Esophagus muscularis mucosa (tissue), 4 donors: ENCODE data around the gene UQCC2. TPM values are rescaled to one million over a fixed set of nuclear protein-coding genes. Genes with fewer than 3 reads are reported as not detected.

Experiments
- DNase-seq: peaks from one replicate; pipeline ENCODE4 v3.0.0-alpha.2; 2017; ENCODE audit errors: extremely low spot score
- H3K27ac ChIP-seq, 4 donors: fragments of 200-600 bp; sonication (generic); replicated peaks in 1 of 4; 1 replicate in 3 of 4; 2 replicates in 1 of 4; pipeline ENCODE4 v1.5.1; 2016 to 2019; ENCODE audit warnings: mild to moderate bottlenecking in 1 of 4
- H3K27me3 ChIP-seq, 4 donors: fragments of 200-600 bp; sonication (generic); one replicate each; pipeline versions ENCODE4 v1.5.1 to v1.6.0; 2016 to 2019
- H3K36me3 ChIP-seq, 4 donors: fragments of 200-600 bp; sonication (generic); one replicate each; pipeline ENCODE4 v1.5.1; 2016 to 2019
- H3K4me1 ChIP-seq, 4 donors: fragments of 200-600 bp; sonication (generic); one replicate each; pipeline ENCODE4 v1.5.1; 2016 to 2019
- H3K4me3 ChIP-seq, 4 donors: fragments of 200-600 bp; sonication (generic); 1 replicate in 2 of 4; 2 replicates in 2 of 4; pipeline ENCODE4 v1.5.1; 2016 to 2019; ENCODE audit warnings: mild to moderate bottlenecking in 4 of 4, moderate library complexity in 1 of 4
- H3K9me3 ChIP-seq, 4 donors: fragments of 200-600 bp; sonication (generic); 1 replicate in 3 of 4; 2 replicates in 1 of 4; pipeline ENCODE4 v1.5.1; 2016 to 2019
- EP300 ChIP-seq: sonication (generic); formaldehyde crosslinking; IDR thresholded peaks from one replicate; pipeline ENCODE4 v1.6.1; 2017; ENCODE audit warnings: antibody characterized with exemption
- POLR2A ChIP-seq: fragments of 450-650 bp; IDR thresholded peaks from one replicate; pipeline ENCODE4 v1.6.1; 2017; ENCODE audit warnings: antibody characterized with exemption, moderate library complexity, mild to moderate bottlenecking, low read depth
- POLR2AphosphoS5 ChIP-seq, 2 donors: sonication (generic); formaldehyde crosslinking; IDR thresholded peaks; one replicate each; pipeline ENCODE4 v1.6.1; 2017; ENCODE audit warnings: antibody characterized with exemption in 2 of 2
- WGBS: methylation state at CpG from one replicate; pipeline ENCODE4 v1.1.5; 2018; 5-methylcytosine and 5-hydroxymethylcytosine counted together
- intact Hi-C: fragments of 100-400 bp; cut with DNase I; formaldehyde crosslinking; loops from one replicate; pipeline ENCODE4 v1.15.1; 2023
- total RNA-seq, 4 donors: library from RNA; depleted of rRNA; stranded (reverse); fragments of >200 nt; gene quantifications; one replicate each; pipeline versions ENCODE4 v1.1.0 to v1.2.1, GENCODE V29; 2016
- TF ChIP-seq, protein P1 (sequence below), 3 experiments: fragments of 200-600 bp in 2 of 3; fragments of 450-650 bp in 1 of 3; sonication (generic) in 2 of 3; IDR thresholded peaks; one replicate each; pipeline ENCODE4 v1.5.1; 2017 to 2019; ENCODE audit warnings: antibody characterized with exemption in 3 of 3, mild to moderate bottlenecking in 2 of 3, moderate library complexity in 1 of 3

Gene UQCC2
- total RNA-seq, 4 donors from 2014 or later: 9.4 to 22.2 (median 14.7) TPM

DNA sequence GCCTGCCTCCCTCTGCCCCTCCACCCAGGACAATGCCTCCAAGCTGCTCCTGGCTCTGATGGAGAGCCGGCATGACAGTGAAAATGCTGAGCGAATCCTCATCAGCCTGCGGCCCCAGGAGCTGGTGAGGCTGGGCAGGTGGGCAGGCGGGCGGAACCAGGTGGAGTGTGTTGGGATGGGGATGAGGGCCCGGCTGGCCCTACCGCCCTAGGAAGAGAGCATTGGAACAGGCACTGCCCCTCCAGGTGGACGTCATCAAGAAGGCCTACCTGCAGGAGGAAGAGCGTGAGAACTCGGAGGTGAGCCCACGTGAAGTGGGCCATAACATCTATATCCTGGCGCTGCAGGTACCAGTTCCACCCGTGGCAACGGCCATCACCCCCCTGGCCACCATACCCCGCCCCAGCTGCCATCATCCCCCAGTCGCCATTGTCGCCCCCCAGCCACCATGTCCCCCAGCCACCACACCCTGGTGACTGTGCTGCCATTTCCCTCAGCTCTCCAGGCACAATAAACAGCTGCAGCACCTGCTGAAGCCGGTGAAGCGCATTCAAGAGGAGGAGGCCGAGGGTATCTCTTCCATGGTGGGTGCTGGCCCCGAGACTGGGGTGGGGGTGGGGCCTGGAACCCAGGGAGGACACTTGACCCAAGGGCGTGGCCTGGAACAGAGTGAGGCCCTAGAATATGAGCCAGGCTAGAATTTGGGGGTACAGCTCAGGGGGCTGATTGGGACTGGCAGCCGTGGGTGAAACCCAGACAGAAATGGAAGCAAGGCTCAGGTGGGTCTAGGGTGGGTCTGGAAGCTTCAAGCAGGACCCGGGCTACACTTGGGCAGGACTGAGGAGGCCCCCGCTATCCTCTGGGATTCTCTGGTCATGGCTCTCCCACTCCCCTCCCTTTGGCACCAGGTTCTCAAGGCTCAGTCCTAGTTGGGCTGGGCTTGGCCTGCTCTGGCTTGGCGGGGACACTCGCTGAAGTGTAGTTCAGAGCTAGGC is 24.2 kb downstream of the UQCC2 start:
- Histone ChIP-seq H3K27ac (no peak overlapping the region), H3K4me3 (no peak overlapping the region), H3K4me1 (peaks cover 2 to 10% (median 7%) of the 10 kb centered on the region in 4 donors), H3K36me3 (peaks cover 8 to 98% (median 94%) of the 10 kb centered on the region in 4 donors), H3K27me3 (no peaks in the 10 kb centered on the region), H3K9me3 (no peaks in the 10 kb centered on the region)
- WGBS: 91% methylated on average over 18 of the region's 27 CpGs
- no peak for DNase-seq
- intact Hi-C loops: no loop called here
- no peak for TF ChIP-seq EP300
- TF ChIP-seq POLR2AphosphoS5 (IDR thresholded peaks at IDR 0.05): no peak
- TF ChIP-seq, protein P1, sequence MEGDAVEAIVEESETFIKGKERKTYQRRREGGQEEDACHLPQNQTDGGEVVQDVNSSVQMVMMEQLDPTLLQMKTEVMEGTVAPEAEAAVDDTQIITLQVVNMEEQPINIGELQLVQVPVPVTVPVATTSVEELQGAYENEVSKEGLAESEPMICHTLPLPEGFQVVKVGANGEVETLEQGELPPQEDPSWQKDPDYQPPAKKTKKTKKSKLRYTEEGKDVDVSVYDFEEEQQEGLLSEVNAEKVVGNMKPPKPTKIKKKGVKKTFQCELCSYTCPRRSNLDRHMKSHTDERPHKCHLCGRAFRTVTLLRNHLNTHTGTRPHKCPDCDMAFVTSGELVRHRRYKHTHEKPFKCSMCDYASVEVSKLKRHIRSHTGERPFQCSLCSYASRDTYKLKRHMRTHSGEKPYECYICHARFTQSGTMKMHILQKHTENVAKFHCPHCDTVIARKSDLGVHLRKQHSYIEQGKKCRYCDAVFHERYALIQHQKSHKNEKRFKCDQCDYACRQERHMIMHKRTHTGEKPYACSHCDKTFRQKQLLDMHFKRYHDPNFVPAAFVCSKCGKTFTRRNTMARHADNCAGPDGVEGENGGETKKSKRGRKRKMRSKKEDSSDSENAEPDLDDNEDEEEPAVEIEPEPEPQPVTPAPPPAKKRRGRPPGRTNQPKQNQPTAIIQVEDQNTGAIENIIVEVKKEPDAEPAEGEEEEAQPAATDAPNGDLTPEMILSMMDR (IDR thresholded peaks at IDR 0.05): no peak
- no peak for TF ChIP-seq POLR2A

DNA sequence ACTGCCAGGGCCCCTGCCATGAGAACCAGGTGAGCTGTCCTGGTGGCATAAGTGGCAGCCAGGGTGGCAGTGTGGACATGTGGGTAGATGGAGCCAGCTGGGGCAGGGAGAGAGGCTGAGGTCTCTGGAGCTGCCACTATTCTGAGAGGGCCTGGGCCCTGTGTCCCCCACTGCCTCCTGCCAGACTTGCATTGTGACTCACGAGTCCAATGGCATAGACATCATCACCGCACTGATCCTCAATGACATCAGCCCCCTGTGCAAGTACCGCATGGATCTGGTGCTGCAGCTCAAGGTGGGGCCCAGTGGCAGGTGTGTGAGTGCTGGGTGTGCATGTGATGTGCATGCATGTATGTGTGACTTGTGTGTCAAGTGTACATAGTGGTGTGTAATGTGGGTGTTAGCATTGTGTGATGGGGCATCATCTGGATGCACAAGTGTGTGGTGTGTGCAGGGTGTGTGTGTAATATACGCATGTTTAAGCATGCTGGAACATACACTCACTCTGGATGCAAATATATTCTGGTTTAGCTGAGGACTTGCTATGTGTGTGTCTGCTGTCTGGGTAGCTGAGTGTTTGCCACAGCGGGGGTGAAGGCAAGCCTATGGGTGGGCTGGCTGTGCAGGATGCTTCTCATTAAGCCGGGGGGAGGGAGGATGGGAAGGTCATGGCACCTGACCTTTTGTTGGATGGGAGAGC is 25.1 kb downstream of the UQCC2 start:
- no peak for DNase-seq
- TF ChIP-seq POLR2AphosphoS5 (IDR thresholded peaks at IDR 0.05) (no peak), EP300 (no peak), POLR2A (no peak)
- TF ChIP-seq, protein P1 (IDR thresholded peaks at IDR 0.05): no peak
- H3K4me1 ChIP-seq: peaks cover 0 to 6% (median under 1%) of the 10 kb centered on the region in 4 donors
- WGBS: 70% methylated on average over 6 of the region's 6 CpGs
- H3K9me3 ChIP-seq: no peaks in the 10 kb centered on the region
- H3K36me3 ChIP-seq: peaks cover 6 to 99% (median 91%) of the 10 kb centered on the region in 4 donors
- no peak overlapping the region for H3K27ac ChIP-seq
- intact Hi-C loops: no loop called here
- H3K4me3 ChIP-seq: no peak overlapping the region
- H3K27me3 ChIP-seq: no peaks in the 10 kb centered on the region

DNA sequence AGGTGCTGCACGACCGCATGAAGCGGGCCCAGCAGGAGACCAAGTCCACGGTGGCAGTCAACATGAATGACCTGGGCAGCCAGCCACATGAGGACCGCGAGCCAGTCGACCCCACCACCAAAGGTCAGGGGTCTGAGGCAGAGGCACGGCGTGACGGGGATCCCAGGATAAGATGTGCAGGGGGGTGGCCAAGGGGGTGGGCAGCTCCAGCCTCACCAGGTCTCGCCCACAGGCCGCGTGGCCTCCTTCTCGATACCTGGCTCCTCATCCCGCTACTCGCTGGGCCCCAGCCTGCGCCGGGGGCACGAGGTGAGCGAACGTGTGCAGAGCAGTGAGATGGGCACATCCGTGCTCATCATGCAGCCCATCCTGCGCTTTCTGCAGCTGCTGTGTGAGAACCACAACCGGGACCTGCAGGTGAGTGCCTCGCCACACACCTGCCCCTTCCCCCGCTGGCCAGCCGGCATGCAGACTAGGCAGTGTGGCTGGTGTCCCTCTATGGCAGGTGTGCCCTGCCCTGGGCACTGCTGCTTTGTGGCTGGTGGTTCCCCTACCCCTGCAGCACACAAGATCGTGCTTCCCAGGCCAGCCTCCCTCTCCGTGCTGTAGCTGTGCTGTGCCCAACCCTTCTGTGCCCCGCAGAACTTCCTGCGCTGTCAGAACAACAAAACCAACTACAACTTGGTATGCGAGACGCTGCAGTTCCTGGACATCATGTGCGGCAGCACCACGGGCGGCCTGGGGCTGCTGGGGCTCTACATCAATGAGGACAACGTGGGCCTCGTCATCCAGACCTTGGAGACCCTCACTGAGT is 25.9 kb downstream of the UQCC2 start:
- no peaks in the 10 kb centered on the region for H3K9me3 ChIP-seq
- intact Hi-C loops: no loop called here
- 93% methylated on average over 30 of the region's 38 CpGs for WGBS
- TF ChIP-seq POLR2A (no peak), POLR2AphosphoS5 (IDR thresholded peaks at IDR 0.05) (no peak), EP300 (no peak)
- TF ChIP-seq, protein P1 (IDR thresholded peaks at IDR 0.05): no peak
- no peak overlapping the region for H3K27ac ChIP-seq
- peaks cover 0 to 3% (median 0%) of the 10 kb centered on the region in 4 donors for H3K27me3 ChIP-seq
- H3K4me3 ChIP-seq: no peak overlapping the region
- H3K4me1 ChIP-seq: peaks cover 0 to 6% (median 0%) of the 10 kb centered on the region in 4 donors
- DNase-seq: no peak
- H3K36me3 ChIP-seq: peaks cover 4 to 98% (median 89%) of the 10 kb centered on the region in 4 donors

DNA sequence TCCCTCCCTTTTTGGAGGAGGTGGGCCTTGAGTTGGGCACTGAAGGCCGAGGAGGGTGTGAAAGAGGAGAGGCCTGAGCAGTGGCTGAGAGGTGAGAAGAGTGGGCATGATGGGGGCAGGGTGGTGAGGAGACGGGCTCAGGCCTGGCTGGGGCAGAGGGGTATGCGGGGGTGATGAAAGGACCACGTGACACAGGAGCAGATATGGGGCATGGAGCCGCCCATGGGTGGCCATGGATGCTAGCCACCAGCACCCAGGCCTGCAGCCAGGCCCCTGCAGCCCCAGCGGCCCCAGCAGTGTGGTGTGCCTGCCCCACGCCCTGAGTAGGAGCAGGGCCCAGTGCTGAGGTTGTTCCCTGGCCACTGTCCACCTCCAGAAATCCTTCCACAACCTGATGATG is 26.5 kb downstream of the UQCC2 start:
- H3K27ac ChIP-seq: no peak overlapping the region
- H3K4me3 ChIP-seq: no peak overlapping the region
- TF ChIP-seq POLR2AphosphoS5 (IDR thresholded peaks at IDR 0.05) (no peak), POLR2A (no peak), EP300 (no peak)
- TF ChIP-seq, protein P1 (IDR thresholded peaks at IDR 0.05): no peak
- DNase-seq: no peak
- intact Hi-C loops: no loop called here
- H3K9me3 ChIP-seq: no peaks in the 10 kb centered on the region
- H3K27me3 ChIP-seq: peaks cover 0 to 5% (median 1%) of the 10 kb centered on the region in 4 donors
- peaks cover 0 to 6% (median 0%) of the 10 kb centered on the region in 4 donors for H3K4me1 ChIP-seq
- WGBS: 96% methylated on average over 5 of the region's 7 CpGs
- H3K36me3 ChIP-seq: peaks cover 4 to 97% (median 87%) of the 10 kb centered on the region in 4 donors
